Choroid plexus epithelial cell (primary cell): ENCODE results near the gene VPS13D.

Experiments used
- DNase-seq: peaks from one replicate; pipeline ENCODE4 v3.0.0-alpha.2; 2010; ENCODE audit warnings: low read depth
- H3K4me3 ChIP-seq: 2 replicates; pipeline ENCODE4 v1.5.1; 2011; ENCODE audit warnings: low read depth, mild to moderate bottlenecking, control low read depth, low read length, moderate library complexity
- TF ChIP-seq, protein P1 (sequence below): conservative IDR thresholded peaks from 2 replicates; pipeline ENCODE4 v1.5.1; 2011; ENCODE audit warnings: low read depth, mild to moderate bottlenecking, control low read depth, inconsistent platforms, low read length, moderate library complexity

VPS13D gene

DNA sequence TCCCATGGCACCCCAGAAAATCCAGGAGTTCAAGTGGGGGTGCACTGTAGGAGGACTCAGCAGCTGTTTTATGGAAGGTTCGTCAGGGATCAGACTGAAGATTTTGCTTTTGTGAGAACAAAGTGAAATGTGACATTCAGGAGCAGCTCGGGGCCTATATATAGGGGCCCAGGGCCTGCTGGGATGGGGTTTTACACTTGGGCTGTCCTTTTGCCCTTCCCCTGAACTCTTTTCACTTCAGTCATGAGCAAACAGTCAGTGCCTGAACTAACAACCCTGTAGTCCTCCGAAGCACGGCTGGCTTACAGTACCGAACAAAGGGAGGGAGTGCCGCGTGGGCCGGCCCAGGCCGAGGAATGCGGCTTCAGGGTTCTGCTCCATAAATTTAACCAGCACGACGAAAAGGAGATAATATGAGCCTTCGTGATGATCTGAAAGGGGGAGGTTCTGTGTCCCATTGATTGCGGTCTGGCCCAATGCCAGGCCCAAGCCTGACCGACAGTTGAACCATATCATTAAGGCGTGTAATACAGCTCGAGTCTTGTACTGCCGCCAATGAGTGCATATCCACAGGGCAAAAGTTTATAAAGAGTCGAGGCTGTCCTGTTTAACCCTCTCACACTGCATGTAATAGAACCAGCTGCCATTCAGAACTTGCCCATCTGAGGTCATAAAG, 248.2 kb downstream of the VPS13D start:
- TF ChIP-seq, protein P1, sequence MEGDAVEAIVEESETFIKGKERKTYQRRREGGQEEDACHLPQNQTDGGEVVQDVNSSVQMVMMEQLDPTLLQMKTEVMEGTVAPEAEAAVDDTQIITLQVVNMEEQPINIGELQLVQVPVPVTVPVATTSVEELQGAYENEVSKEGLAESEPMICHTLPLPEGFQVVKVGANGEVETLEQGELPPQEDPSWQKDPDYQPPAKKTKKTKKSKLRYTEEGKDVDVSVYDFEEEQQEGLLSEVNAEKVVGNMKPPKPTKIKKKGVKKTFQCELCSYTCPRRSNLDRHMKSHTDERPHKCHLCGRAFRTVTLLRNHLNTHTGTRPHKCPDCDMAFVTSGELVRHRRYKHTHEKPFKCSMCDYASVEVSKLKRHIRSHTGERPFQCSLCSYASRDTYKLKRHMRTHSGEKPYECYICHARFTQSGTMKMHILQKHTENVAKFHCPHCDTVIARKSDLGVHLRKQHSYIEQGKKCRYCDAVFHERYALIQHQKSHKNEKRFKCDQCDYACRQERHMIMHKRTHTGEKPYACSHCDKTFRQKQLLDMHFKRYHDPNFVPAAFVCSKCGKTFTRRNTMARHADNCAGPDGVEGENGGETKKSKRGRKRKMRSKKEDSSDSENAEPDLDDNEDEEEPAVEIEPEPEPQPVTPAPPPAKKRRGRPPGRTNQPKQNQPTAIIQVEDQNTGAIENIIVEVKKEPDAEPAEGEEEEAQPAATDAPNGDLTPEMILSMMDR, result no peak
- DNase-seq, result peak; percentile 99
- no peak overlapping the region for H3K4me3 ChIP-seq

DNA sequence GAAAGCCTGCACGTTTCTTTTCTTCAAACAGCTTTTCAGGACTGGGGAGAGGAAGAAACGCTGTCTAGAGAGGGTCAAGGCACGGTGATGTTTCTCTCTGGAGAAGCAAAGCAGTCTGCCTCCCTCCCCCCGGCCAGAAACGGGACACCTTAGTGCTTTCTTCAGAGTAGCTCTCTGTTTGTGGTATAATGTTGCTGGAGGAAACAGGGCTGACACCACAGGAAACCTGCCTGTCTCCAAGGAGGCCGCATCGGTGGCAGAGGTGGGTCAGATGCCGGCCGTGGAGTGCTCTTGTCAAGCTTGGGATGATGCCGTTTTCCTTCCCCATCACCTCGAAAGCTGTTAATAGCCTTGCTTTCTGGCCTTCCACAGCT, 248.8 kb downstream of the VPS13D start:
- TF ChIP-seq, protein P1, result no peak
- DNase-seq, result no peak
- H3K4me3 ChIP-seq, result no peak overlapping the region

DNA sequence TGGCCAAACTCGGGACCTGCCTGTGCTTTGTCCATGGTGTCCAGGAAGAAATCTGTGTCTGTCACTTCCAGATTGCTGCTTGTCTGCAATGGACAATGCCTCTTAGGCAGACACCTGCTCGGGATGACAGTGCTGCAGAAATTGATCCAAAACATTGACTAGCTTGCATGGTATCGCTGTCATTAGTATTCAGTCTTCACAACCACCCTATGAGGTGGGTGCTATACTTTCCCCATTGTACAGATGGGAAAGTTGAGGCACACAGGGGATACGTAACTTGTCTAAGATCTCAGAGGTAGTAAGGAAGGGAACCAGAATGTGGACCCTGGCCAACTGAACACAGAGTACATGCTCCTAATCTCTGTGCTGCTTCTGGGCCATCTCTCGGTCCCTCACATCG, 249.5 kb downstream of the VPS13D start:
- no peak for DNase-seq
- TF ChIP-seq, protein P1, result no peak
- no peak overlapping the region for H3K4me3 ChIP-seq

DNA sequence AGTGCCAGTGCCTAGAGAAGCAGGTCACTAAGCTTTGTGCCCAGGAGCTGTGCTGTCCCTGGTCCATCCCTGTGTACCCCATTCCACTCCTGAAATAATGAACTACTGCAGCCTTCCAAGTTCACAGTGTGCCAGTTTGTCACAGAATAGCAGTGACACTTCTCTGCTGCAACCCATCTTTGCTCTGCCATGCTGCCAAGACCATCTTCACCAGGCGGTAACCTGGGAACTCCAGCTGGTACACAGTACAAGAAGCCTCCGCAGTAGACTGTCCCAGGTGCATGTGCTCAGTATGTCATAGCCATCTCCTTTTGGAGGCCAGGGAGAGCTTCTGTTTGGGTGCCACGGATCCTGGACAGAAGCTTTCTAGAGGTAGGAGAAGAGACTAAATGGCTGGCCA, 250.2 kb downstream of the VPS13D start:
- H3K4me3 ChIP-seq, result no peak overlapping the region
- no peak for DNase-seq
- TF ChIP-seq, protein P1, result no peak

DNA sequence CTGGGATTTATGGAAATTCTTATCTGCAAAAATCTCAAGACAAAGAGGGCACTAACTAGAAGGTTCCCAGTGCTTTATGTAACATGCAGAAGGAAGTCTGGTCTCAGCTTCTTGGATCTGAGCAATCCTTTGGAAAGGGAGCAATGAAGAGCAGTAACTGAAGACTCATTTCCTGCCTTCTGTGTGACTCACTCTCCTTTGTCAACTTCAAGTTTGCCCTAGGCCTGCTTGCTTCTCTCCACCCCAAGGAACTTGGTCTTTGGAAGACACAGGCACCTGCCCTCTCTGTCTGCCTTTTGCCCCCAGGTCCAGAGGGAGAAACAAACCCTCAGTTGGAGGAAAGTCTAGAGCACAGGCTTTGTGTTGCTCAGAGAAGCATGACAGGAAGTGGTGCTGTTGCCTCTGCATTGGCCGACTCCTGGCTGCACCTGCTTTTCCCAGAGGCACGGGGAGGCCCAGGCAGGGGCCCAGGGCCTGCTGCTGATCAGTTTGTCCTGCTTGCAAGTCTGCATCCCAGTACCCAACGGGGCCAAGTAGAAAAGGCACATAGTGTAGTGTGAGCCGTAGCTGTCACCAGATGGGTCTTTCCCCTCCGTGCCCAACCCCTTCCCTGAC, 251.0 kb downstream of the VPS13D start:
- H3K4me3 ChIP-seq, result no peak overlapping the region
- peak; percentile 83 for DNase-seq
- TF ChIP-seq, protein P1, result no peak

DNA sequence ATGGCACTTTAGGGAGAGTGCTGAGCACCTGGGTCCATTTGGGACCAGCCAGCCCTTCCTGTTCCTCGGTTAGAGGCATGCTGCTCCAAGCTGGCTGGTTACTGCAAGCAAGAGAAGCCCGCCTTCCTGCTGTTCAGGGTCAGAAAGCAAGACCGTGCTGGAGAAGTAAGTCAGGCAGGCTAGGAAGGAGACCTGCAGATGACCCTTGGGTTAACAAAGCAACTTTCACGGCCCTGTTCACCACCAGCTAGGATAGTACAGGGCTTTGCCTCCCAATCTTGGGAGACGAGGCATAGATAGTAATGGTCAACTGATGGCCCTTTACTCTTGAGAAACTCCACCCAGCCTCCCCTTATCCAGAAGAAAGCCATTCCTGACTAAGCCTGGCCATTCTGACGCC, 252.1 kb downstream of the VPS13D start:
- DNase-seq, result no peak
- no peak overlapping the region for H3K4me3 ChIP-seq
- TF ChIP-seq, protein P1, result no peak

DNA sequence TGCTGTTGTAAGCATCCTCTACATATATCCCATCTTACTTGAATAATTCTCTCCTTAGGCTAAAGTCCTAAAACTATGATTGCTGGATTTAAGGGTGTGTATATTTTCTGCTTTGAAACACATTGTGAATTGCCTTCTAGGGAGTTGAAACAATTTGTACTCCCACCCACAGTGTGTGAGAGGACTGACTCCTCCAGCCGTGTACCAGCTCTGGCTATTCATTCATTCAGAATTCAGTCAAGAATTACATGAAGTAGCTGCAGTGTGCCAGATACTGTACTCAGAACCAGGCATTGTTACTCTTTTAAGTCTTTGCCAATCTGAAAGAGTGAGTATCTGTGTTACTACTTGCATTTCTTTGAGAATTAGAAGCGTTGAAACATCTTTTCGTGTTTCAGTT, 253.2 kb downstream of the VPS13D start:
- no peak overlapping the region for H3K4me3 ChIP-seq
- TF ChIP-seq, protein P1, result no peak
- DNase-seq, result no peak
